SK-N-MC (cell line): ENCODE measurements around the gene AKAP13.

ENCODE experiments used
- EZH2 ChIP-seq: fragments of 200-600 bp; sonication (generic); IDR thresholded peaks from one replicate; pipeline ENCODE4 v1.6.1; 2017; ENCODE audit warnings: antibody characterized with exemption
- POLR2AphosphoS5 ChIP-seq: IDR thresholded peaks from 2 replicates; pipeline ENCODE4 v1.6.1; 2012; ENCODE audit warnings: mild to moderate bottlenecking, low read depth, low read length, borderline replicate concordance

GRCh38 chr15:85563328-85563727, 182.9 kb downstream of the AKAP13 start:
- TF ChIP-seq EZH2 (no peak), POLR2AphosphoS5 (no peak)
